Activated CD8-positive, alpha-beta memory T cell treated with anti-CD3 and anti-CD28 coated beads, Interleukin-2, amount 50 U/mL, for 24 hours (primary cell): ENCODE measurements around the gene KCNJ4.

Source experiments
- DNase-seq: peaks from one replicate; pipeline ENCODE4 v3.0.0-alpha.2; 2020; ENCODE audit errors: extremely low read depth

Gene KCNJ4

DNA sequence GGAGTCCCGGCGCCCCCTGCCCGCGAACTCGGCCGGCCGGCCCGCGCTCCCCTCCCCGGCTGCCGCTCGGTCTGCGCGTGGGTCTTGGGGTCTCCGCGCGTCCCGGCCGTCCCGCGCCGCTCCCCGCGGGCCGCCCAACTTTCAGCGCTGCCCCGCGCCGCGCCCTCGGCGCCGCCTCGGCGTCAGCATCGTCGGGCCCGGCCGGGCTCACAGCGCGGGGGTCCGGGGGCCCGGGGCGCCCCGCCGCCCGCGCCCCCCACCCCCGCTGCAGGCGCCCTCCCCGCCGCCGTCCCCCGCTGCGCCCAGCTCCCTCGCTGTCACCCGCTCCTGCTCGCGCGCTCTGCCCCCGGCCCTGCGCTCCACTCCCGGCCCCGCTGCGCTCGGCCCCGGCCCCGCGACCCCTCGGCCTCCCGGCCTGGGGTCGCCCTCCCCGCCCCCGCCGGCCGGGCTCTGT is at the start of gene KCNJ4:
KCNJ4 (minus strand) TSS at position 124 of the 454 bp plus-strand sequence. CDS start 27,067 bp downstream, outside the sequence.
- no peak for DNase-seq

DNA sequence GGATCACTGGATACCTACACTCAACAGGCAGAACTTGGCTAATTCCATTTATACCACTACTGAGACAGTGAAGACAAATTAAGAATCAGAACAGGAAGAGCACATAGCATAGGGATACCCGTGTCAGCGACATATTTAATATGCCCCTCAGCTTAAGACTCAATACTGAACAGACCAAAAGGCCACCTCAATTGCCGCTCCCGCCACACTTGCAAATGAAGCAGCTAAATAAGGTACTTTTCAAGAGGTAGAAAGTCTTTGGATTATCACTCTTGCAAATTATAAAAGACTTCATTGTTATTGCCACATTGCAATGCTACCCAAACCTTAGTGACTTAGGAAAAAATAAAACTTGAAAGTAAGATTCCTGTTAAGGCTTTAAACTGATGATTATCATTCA is 48.0 kb upstream of the KCNJ4 start:
- DNase-seq: no peak

DNA sequence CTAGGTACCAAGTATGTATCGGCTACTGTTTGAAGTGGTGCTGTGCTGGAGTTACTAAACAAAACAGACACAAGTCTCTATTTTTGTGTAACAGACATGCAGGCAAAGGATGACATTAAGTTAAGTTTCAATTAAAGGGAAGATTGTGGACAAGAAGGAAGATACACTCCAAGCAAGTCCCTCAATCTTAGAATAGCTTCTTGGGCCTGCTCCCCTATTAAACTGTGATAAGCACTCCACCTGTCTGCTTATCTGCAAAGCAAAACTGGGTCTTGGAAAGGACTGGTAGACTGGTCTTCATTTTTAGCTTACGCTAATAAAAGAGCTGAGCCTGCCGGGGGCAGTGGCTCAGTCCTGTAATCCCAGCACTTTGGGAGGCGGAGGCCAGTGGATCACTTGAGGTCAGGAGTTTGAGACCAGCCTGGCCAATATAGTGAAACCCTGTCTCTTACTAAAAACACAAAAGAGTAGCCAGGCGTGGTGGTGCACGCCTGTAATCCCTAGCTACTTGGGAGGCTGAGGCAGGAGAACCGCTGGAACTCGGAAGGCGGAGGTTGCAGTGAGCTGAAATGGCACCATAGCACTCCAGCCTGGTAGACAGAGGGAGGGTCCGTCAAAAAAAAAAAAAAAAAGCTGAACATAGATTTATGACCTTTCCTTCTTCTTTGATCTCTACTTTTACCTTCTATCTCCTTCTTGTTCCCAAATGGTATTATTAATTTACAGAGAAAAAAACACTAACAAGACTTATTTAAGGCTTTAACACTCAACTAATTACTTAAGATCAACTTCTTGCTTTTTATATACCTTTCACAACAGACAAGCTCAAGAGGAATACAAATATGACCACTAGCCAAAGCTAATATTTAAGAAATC is 47.0 kb upstream of the KCNJ4 start:
- no peak for DNase-seq

DNA sequence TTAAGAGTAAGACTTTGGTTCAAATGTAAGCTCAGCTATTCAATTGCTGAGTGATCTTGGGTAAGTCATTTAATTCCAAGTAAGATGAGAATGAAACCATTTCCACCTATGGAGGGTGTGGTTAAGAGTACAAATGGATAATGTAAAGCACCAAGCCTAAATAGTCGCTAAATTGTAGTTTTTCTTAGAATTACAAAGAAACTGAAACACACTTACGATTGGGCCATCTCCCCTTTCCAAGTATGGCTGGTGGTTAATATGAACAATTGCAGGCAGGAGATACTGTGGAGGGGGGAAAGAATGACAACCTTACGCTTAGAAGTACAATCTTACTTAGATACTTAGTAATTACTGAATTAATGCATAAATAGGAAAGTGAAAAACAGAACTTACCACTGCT is 42.9 kb upstream of the KCNJ4 start:
- DNase-seq: no peak

DNA sequence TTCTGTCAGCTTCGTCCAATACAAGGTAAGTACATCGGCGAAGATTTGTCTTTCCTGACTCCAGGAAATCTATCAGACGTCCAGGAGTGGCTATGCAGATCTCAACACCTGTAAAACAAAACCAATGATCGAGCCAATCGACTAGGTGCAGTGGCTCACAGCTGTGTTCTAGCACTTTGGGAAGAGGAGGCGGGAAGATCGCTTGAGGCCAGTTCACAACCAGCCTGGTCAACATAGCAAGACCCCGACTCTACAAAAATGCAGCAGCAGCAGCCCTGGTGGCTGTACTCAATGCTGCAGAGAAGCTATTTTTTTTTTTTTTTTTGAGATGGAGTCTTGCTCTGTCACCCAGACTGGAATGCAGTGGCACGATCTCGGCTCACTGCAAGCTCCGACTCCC is 39.9 kb upstream of the KCNJ4 start:
- DNase-seq: no peak

DNA sequence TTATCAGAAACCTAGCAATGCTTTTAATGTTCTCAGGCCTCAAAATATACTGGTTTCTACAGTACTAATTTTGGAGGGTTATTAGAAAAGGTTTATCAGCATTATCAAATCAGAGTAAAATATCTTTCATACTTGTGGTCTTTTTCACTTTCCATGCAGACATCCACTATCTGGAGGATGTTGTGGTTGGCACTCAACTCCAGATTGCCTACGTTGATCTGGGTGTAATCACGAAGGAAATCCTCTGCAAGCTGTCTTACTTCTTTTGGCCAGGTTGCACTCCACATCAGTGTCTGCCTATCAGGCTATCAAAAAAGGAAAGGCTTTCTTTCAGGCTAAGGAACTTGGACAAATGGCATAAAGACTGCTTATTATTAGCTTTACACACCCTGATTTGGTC is 39.5 kb upstream of the KCNJ4 start:
- no peak for DNase-seq

DNA sequence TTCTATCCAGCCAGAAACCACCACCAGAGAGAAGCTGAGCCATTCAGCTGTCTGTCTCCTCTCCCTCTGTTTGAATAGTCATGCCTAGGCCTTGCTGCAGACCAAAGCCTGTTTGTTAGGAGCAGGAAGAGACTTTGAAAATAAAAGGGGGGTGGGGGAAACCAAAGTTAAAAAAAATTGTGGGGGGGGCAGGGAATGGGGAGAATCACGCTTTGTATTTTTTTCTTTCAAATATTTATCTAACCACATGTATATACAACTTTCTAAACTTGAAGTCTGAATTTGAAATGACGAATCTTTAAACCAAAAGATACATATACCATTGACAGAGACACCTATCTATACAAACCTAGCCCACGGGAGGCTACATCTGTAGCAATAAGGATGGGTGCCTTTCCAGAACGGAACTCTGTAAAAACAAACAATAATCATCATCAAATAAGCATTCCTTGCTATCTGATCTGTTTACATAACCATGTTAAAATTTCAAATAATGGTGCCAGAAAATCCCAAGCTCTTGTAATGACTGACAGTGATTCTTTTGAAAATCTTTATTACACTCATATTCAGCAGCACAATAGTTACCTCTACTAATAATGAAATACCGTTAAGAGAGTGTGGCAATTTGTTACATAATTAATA is 36.8 kb upstream of the KCNJ4 start:
- DNase-seq: no peak

DNA sequence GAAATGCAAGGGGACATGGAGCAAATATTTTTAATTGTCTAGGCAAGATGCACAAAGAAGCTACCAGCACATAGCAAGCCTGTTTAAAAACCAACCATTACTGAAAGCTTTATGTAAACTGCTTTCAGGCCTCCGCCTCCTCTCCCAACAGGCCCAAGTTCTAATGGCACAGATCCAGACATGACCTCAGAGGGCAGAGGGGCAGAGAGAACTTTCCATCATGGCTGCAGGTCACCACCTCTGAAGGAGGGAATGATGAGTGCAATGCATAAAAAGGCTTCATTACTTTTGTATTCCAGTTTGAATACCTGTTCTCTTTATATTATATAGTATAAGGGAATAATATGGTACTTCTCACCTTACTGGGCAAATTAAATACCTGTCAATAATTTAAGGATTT is 35.9 kb upstream of the KCNJ4 start:
- no peak for DNase-seq

DNA sequence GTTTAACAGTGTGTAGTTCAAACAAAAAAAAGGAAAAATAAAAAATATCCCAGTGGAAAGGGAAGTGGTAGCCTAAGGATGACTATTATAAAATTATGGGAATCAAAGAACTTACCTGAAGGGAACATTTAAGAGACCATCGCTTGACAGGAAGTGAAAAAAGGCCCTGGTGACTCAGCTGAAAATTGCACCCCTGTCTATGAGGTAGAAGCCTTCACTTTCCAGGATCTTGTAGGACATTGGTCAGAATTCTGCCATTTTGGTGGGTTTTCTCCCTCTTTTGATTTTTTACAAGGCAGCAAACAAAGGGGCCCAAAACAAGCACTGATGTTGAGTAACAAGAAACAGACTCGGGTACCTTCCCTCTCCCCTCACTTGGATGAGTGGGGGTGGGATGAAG is 35.5 kb upstream of the KCNJ4 start:
- no peak for DNase-seq

DNA sequence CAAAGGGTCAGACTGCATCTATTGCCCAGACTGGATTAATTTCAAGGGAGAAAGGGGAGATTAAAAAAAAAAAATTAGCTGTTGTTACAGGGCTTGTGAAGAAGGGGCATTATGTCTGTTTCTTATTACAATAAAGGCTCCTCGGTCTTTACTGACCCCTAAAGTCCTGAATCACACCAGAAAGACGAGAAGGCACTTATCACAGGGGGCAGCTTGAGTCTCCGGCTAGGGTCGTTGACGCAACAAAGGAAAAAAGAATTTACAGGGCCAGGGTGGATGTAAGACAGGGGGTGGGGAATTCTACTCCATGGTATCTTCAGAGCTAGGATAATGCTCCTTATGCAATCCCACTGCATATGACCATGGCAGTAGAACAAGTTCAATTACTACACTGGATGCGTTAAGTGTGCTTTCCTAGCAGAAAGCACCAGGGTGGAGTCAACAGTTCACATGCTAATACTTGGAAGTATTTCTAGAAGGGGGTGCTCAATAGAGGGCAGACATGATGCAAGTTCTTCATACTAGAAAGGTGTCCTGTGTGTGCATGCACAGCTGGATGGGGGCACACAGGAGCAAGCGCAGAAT is 34.7 kb upstream of the KCNJ4 start:
- no peak for DNase-seq

DNA sequence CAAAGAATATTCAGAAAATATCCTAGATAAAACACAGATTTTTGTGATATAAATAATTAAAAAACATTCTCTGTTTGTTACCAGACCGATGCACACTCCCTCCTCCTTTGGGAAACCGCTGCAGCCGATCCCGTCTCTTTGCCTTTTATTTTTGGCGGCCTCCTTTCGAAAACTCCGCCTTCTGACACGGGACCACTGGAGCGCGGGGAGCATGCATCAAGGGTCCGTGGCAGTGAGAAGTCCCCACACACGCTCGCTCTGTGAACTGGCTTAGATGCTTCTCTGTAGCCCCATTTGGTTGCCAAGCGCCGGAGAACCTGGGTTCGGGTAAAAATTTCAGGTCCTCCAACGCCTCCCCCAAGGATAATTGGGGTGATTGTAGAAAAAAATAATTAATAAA is 34.1 kb upstream of the KCNJ4 start:
- no peak for DNase-seq

DNA sequence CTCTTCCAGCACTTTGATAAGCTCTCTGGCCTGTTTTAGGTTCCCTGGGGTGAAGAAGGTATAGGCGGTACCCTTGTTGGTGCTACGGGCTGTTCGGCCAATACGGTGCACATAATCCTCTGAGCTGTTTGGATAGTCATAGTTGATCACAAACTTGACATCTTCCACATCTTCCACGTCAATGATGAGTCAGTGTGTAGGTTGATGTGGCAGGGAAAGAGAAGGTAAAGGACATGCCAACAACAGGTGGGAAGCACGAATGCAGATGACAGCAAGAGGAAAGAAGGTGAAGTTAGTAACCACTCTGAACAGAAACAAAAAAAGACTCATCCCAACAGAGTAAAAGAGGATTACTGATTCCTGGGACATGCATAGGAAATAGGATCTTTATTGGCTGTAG is 32.9 kb upstream of the KCNJ4 start:
- DNase-seq: no peak

DNA sequence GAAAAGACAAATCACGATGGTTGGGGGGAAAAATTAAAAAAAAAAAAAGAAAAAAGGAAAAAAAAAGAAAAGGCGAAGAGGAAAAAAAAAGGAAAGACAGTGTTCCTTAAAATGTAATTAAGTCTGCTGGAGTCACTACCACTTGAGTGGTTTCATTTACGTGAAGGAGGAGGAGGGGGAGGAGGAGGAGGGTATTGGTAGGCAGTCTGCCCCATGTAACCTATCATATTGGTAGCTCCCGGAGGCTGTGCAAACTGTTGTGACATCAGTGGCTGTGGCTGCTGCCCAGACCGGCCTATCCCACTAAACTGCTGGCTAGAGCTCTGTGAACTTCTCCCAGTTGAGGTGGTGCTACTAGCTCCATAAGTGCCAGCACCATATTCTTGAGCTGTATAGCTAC is 30.8 kb upstream of the KCNJ4 start:
- DNase-seq: no peak

DNA sequence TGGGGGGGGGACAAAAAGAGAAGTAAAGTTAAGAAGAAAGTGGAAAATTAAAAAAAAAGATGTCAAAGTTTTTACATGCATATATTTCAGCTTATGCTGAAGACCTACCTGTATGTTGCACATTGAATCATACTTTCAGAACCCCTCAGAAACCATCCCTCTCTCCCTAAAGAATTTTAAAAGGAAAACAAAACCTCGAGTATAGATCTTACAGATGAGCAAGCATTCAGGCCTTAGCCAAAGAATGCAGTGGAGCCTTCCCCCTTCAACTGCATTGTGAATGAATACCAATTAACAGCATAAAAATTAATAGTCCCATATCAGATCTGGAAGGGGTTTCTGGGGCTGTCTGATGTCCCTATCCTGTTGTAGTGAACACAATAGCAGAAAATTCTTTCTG is 29.2 kb upstream of the KCNJ4 start:
- DNase-seq: no peak

DNA sequence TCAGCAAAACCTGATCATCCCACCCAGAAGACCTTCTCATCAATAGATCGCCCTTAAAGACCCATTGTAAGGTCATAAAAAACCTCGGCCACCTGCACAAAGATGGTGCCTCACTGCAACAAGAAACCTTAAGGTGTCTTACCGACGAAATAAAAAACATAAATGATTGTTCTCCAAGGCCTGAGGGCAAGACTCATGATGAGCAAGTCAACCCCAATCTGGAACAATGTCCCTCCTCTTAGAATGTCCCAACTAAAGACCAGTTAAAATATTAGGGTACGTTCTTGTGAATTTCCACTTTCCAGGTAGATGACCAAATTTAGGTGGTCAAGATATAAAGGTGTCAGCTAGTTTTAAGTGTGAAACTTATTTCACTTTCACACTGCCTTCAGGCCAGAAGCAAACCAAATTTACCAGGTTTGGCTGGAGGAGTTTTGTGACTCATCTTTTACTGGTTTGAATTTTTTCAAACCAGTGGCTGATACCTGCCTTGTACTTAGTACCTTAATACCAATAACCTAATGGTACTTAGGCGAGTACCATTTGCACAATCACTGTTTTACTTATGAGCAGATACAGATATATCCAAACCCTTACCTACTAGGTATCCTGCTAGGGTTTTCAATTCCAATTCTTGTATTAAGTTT is 27.8 kb upstream of the KCNJ4 start:
- no peak for DNase-seq

DNA sequence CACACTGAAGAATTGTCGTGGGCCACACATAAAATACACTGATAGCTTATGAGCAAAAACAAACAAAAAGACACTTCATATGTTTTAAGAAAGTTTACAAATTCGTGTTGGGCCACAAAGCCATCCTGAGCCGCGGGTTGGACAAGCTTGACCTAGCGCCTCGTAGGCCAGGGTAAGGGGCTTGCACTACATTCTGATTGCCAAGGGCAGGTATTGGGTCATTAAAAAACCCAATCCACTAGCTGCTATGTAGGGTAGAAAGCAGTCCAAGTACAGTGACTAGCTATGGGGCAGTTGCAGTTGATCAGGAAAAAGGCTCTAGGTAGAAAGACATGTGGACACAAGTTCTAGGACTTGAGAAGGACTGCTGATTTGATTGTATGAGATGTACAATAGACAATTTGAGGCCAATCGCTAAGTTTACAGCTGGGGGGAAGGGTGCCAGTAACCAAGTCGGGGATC is 26.9 kb upstream of the KCNJ4 start:
- DNase-seq: no peak

DNA sequence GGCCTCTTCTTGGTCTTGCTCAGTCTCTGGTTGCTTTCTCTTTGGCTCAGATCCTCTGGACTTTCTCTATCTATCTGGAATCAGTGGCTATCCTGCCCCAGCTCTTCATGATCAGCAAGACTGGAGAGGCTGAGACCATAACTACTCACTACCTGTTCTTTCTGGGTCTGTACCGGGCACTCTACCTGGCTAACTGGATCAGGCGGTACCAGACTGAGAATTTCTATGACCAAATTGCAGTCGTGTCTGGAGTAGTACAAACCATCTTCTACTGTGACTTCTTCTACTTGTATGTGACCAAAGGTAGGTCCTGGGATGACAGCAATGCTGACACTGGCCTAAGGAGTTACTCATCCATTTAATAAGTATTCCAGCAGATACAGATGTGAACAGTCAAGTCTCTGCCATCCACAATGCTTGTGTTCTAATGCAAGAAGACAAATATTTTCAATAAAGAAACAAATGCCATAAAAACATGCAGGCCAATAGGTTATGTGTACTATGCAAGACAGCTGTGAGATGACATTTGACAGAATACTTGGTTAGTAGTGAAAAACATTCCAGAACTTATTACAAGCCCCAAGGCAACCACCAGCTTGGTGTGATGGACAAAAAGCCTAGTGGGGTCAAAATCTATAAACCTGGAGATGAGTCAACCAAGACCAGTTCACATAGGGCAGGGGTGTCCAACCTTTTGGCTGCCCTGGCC is 26.3 kb upstream of the KCNJ4 start:
- no peak for DNase-seq

DNA sequence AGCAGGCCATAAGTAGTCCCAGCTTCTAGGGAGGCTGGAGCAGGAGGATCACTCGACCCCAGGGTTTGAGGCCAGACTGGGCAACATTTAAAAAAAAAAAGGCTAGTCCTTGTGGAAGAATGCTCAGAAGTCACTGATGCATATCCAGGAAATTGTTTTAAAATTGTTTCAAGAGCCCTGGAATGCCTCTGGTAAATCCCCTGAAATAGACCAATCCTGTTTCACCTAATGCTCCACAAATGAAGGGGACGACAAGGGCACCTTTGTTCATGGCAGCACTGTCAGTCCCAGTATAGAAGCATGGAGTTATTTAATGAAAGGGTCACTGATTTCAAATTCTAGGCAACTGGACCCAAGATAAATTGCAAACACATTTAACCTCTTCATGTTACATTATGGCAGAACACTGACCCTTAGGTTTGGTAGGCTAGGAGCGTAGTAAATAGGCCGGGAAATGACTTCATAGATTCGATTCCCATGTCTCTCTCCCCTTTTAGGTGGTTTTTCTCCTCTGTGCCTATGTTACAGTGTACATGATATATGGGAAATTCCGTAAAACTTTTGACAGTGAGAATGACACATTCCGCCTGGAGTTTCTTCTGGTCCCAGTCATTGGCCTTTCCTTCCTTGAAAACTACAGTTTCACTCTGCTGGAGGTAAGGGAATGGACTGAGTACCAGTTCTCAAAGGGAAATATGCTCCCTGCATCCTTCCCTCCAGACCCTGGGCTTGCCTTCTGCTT is 24.3 kb upstream of the KCNJ4 start:
- no peak for DNase-seq

DNA sequence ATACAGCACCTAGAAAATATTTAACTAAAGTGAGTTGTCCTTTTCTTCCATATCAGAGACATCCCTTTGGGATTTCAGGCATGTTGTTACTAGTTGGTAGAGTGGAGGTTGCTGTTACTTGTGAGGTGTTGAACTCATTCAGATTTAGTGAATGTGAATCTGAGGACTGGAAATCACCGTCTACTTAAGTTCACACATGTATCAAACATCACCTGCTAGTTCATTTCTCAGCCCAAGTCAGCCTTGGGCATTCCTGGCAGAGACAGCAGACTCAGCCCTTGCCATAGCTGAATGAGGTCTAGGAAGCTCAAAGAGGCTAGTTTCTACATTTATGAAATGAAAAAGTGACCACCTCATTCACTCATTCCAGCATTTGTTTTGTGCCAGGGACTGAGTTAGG is 22.6 kb upstream of the KCNJ4 start:
- no peak for DNase-seq

DNA sequence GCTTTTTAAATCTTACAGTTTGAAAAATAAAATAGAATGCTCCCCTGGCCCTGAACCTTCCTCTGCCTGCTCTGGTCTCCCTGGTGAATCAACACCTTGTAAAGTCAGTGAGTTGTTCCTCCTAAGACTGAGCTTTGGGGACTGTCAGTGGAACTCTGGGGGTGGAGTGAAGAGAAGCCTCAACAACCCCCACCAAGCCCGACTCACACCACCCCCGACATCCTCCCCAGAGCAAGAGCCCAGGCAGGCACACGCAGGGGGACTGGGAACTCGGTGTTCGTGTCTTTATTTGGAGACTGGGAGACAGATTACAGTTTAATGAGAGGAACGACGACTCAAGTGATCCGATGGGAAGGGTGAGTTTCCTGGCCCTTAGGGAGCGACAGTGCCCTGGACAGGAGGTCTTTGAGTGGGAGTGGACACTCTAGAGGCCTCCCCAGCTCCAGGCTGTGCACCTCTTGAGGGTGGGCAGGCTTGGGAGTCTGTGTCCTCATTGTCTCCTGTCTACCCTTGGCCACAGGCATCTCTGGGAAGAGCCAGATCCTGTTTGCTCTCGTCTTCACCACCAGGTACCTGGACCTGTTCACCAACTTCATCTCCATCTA is 19.1 kb upstream of the KCNJ4 start:
- no peak for DNase-seq

DNA sequence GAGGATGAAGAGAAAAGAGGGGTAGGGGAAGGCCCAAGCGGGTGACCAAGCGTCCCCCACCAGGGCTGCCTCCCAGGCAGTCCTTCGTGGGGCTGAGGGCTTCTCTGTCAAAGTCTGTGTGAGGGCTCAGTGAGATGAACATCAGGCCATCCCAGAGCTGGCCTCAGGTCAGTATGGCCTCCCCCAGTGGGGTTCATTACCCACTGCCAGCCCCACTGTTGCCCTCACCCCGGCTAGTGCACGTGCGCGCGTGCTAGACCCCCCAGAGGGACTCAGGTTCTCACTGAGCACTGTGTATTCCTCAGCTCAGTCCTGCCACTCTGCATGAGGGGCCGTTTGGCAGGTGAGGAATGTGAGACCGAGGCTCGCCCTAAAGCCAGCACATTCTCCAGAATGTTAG is 16.2 kb upstream of the KCNJ4 start:
- no peak for DNase-seq
